ENCODE measurements around the gene CDPF1.

DNA sequence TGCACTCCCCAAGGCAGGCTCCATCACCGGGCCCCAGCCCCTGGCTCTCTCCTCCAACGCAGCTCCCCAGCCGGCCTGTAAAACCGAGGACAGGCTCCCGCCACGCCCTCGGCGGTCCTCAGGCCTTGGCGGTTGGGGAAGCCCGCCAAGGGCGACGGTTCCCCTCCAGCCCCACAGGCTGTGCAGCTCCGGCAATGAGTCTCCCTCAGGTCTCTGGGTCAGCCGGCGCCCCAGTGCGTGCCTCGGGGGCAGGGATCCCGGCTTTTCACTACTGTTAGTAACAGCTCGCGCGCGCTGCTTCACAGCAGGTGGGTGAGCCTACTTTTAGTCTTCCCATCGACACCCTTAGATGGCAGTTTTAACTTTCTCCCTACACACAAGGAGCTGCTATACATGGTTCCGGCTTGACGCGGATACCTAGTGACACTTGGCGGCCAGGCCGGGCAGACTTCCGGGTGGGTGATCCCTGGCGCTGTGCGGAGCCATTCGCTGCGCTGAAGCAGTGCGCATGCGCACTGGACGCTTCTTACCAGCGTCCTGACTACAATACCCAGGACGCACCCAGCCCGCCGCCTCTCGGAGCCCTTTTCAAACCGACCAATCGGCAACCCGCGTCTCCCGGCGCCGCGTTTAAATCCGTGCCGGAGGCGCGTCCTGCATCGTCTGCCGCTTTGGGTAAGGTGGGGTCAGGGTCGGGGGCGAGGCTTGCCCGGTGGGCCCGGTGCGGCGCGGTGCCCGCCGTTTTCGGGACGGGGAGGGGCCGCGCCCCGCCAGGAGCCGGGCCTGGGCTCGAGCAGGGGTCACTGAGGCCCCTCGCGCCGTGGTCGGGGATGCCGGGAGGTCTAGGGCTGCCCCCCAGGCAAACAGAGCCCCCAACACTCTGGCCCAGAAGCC lies 46.4 kb upstream of the CDPF1 start, which contains the start of gene GTSE1:
- TF ChIP-seq POLR2A (IDR thresholded peaks at IDR 0.05; ENCODE audit: borderline replicate concordance, extremely low read depth, insufficient read depth, insufficient read length) (peak; percentile 83), ZNF274 (IDR thresholded peaks at IDR 0.05; ENCODE audit: low read depth, low read length) (no peak), EZH2 (IDR thresholded peaks at IDR 0.05) (no peak), ELF1 (IDR thresholded peaks at IDR 0.05; ENCODE audit: borderline replicate concordance, low read depth) (peak; percentile 97), FOSL1 (IDR thresholded peaks at IDR 0.05; ENCODE audit: low read depth) (no peak), RAD21 (IDR thresholded peaks at IDR 0.05; ENCODE audit: low read depth) (peak; percentile 61)
- TF ChIP-seq, protein P1, sequence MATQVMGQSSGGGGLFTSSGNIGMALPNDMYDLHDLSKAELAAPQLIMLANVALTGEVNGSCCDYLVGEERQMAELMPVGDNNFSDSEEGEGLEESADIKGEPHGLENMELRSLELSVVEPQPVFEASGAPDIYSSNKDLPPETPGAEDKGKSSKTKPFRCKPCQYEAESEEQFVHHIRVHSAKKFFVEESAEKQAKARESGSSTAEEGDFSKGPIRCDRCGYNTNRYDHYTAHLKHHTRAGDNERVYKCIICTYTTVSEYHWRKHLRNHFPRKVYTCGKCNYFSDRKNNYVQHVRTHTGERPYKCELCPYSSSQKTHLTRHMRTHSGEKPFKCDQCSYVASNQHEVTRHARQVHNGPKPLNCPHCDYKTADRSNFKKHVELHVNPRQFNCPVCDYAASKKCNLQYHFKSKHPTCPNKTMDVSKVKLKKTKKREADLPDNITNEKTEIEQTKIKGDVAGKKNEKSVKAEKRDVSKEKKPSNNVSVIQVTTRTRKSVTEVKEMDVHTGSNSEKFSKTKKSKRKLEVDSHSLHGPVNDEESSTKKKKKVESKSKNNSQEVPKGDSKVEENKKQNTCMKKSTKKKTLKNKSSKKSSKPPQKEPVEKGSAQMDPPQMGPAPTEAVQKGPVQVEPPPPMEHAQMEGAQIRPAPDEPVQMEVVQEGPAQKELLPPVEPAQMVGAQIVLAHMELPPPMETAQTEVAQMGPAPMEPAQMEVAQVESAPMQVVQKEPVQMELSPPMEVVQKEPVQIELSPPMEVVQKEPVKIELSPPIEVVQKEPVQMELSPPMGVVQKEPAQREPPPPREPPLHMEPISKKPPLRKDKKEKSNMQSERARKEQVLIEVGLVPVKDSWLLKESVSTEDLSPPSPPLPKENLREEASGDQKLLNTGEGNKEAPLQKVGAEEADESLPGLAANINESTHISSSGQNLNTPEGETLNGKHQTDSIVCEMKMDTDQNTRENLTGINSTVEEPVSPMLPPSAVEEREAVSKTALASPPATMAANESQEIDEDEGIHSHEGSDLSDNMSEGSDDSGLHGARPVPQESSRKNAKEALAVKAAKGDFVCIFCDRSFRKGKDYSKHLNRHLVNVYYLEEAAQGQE (IDR thresholded peaks at IDR 0.05; ENCODE audit: low read depth) = no peak
- TF ChIP-seq, protein P2, sequence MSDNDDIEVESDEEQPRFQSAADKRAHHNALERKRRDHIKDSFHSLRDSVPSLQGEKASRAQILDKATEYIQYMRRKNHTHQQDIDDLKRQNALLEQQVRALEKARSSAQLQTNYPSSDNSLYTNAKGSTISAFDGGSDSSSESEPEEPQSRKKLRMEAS (IDR thresholded peaks at IDR 0.05) = peak; percentile 66
- TF ChIP-seq, protein P3, sequence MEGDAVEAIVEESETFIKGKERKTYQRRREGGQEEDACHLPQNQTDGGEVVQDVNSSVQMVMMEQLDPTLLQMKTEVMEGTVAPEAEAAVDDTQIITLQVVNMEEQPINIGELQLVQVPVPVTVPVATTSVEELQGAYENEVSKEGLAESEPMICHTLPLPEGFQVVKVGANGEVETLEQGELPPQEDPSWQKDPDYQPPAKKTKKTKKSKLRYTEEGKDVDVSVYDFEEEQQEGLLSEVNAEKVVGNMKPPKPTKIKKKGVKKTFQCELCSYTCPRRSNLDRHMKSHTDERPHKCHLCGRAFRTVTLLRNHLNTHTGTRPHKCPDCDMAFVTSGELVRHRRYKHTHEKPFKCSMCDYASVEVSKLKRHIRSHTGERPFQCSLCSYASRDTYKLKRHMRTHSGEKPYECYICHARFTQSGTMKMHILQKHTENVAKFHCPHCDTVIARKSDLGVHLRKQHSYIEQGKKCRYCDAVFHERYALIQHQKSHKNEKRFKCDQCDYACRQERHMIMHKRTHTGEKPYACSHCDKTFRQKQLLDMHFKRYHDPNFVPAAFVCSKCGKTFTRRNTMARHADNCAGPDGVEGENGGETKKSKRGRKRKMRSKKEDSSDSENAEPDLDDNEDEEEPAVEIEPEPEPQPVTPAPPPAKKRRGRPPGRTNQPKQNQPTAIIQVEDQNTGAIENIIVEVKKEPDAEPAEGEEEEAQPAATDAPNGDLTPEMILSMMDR (IDR thresholded peaks at IDR 0.05 in 2 of 3, conservative IDR thresholded peaks at IDR 0.05 in 1 of 3; ENCODE audit: borderline replicate concordance in 1 of 3, insufficient read depth in 1 of 3, low read depth in 2 of 3, low read length in 2 of 3) = 0 out of 6 replicates have a peak, but pooled peaks of 2 of the 3 experiments have one; percentile 8 to 12

Data from HCT116 (cell line).